ENCODE data around the gene GH1. TPM values are rescaled to one million over a fixed set of nuclear protein-coding genes. Genes with fewer than 3 reads are reported as not detected.
"Not testable (repeated sequence)": the region's sequence is repeated elsewhere in the genome, so short reads cannot be mapped to it uniquely, and the experiment has no call there.

The GH1 gene
- not detected for total RNA-seq
- under 1 TPM in 1 of 8 donors, not detected in 7; 0.18 TPM for polyA plus RNA-seq (ENCODE audit: insufficient read depth in 1 of 8, insufficient read length in 8 of 8, low replicate concordance in 1 of 8)
- long read RNA-seq, donor 1: 0 reads
- long read RNA-seq, donor 2: 0 reads
- long read RNA-seq, donor 3: 0 reads
- long read RNA-seq, donor 4: 0 reads
- long read RNA-seq, donor 5: 0 reads
- long read RNA-seq, donor 6: 0 reads
- long read RNA-seq, donor 7: 0 reads
- long read RNA-seq, donor 8: 0 reads
- long read RNA-seq, donor 9: 0 reads
- long read RNA-seq, donor 10: 0 reads
- long read RNA-seq, donor 11: 0 reads

GRCh38 chr17:63918789-63919305, at the start of gene GH1:
Gene GH1, minus strand, starts transcription at chr17:63918839. Its CDS starts 63 bp downstream, at chr17:63918776.
- H3K27me3 ChIP-seq (ENCODE audit: control insufficient read depth, insufficient read depth, low read length); DNase-seq; H3K27ac ChIP-seq (ENCODE audit: low read length); H3K9me3 ChIP-seq (replicated peaks; ENCODE audit: control insufficient read depth, low read depth, low read length); H3K4me3 ChIP-seq (ENCODE audit: low read length); H3K36me3 ChIP-seq (ENCODE audit: control insufficient read depth, insufficient read depth, low read length); H3K4me1 ChIP-seq (ENCODE audit: control insufficient read depth, insufficient read depth, low read length): not testable (repeated sequence)
- 67% methylated on average over 1 of the region's 10 CpGs for WGBS (ENCODE audit: insufficient coverage)

DNA sequence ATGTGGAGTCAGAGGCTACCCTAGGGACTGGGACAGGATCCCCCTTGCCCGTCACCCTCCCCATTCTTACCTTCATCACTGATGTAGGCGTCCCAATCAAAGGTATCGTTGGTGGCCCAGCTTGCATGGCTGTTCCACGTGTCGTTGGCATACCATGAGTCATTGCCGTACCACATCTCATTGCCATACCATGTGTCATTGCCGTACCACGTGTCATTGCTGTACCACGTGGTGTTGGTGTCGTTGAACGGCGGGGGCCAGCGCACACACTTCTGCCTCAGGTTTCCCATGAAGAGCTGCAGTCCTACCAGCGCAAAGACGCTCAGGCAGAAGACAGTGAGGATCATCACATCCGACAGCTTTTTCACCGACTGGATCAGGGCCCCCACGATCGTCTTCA, 49.3 kb upstream of the GH1 start:
- Histone ChIP-seq H3K27ac (ENCODE audit: low read length) (no peak overlapping the region), H3K9me3 (replicated peaks; ENCODE audit: control insufficient read depth, low read depth, low read length) (no peaks in the 10 kb centered on the region), H3K4me3 (ENCODE audit: low read length) (no peak overlapping the region), H3K27me3 (ENCODE audit: control insufficient read depth, insufficient read depth, low read length) (no peaks in the 10 kb centered on the region), H3K4me1 (ENCODE audit: control insufficient read depth, insufficient read depth, low read length) (peaks cover 12% of the 10 kb centered on the region), H3K36me3 (ENCODE audit: control insufficient read depth, insufficient read depth, low read length) (peaks cover 41% of the 10 kb centered on the region)
- WGBS (ENCODE audit: insufficient coverage): 94% methylated on average over 15 of the region's 19 CpGs
- no peak for DNase-seq

DNA sequence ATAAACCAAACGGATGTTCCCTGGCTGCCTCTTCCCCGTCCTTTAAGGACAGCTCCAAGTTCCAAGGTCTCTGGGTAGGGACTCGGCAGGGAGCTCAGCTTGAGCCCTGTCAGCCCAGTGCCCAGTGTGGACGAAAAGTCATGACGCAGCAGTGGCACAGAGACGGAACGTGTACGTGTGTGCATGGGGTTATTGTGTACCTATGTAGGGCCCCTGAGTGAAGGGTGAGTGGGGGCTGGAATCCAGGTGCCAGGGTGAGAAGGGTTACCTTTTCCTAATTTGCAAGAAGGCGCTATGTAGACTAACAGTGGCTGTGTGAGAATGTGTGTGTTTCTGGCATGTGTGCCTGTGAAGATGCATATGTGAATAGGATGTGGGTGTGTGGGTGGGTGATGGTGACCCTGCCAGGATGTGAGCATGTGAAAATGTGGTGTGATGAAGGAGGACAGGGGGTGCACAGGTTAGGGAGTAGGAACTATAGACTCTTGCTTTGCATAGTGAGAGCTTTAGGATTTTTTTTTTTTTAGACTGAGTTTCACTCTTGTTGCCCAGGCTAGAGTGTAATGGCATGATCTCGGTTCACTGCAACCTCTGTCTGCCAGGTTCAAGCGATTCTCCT, 48.1 kb upstream of the GH1 start:
- 80% methylated on average over 11 of the region's 11 CpGs for WGBS (ENCODE audit: insufficient coverage)
- Histone ChIP-seq H3K4me1 (ENCODE audit: control insufficient read depth, insufficient read depth, low read length) (peaks cover 22% of the 10 kb centered on the region), H3K4me3 (ENCODE audit: low read length) (no peak overlapping the region), H3K27ac (ENCODE audit: low read length) (no peak overlapping the region), H3K27me3 (ENCODE audit: control insufficient read depth, insufficient read depth, low read length) (no peaks in the 10 kb centered on the region), H3K9me3 (replicated peaks; ENCODE audit: control insufficient read depth, low read depth, low read length) (no peaks in the 10 kb centered on the region), H3K36me3 (ENCODE audit: control insufficient read depth, insufficient read depth, low read length) (peaks cover 37% of the 10 kb centered on the region)
- DNase-seq: no peak

DNA sequence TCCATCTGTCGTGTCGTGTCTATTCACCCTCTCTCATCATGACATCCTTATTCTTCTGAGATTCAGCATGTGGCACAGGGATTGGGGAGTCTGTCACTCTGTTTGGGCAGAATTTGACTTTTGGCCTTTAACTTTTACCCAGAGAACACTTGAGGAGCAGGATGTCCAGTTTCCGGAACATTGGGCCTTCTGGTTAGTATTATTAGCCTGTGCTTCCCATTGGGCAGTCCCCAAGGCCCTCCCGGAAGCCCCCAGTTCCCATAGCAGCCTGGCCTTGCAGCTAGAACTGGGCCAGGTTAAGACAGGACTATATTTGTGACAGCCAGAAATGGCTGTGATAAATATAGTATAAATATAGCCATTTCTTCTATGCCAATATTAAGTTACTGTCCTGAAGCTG, 44.5 kb upstream of the GH1 start:
- WGBS (ENCODE audit: insufficient coverage): no CpG with 5 or more reads among the region's 4 CpGs
- no peak overlapping the region for H3K4me3 ChIP-seq (ENCODE audit: low read length)
- peak; percentile 46 for DNase-seq
- H3K27me3 ChIP-seq (ENCODE audit: control insufficient read depth, insufficient read depth, low read length): no peaks in the 10 kb centered on the region
- H3K36me3 ChIP-seq (ENCODE audit: control insufficient read depth, insufficient read depth, low read length): peaks cover 30% of the 10 kb centered on the region
- H3K27ac ChIP-seq (ENCODE audit: low read length): peak overlapping the region; percentile 71
- peaks cover 50% of the 10 kb centered on the region for H3K4me1 ChIP-seq (ENCODE audit: control insufficient read depth, insufficient read depth, low read length)
- no peaks in the 10 kb centered on the region for H3K9me3 ChIP-seq (replicated peaks; ENCODE audit: control insufficient read depth, low read depth, low read length)

- no peak overlapping the region for H3K4me3 ChIP-seq (ENCODE audit: low read length)
- DNase-seq: no peak
- no peaks in the 10 kb centered on the region for H3K9me3 ChIP-seq (replicated peaks; ENCODE audit: control insufficient read depth, low read depth, low read length)
- H3K4me1 ChIP-seq (ENCODE audit: control insufficient read depth, insufficient read depth, low read length): peaks cover 53% of the 10 kb centered on the region
- H3K27ac ChIP-seq (ENCODE audit: low read length): no peak overlapping the region
- WGBS (ENCODE audit: insufficient coverage): 36% methylated on average over 3 of the region's 10 CpGs
- H3K36me3 ChIP-seq (ENCODE audit: control insufficient read depth, insufficient read depth, low read length): peaks cover 27% of the 10 kb centered on the region
- H3K27me3 ChIP-seq (ENCODE audit: control insufficient read depth, insufficient read depth, low read length): no peaks in the 10 kb centered on the region
Observed at GRCh38 chr17:63962298-63962744, 43.7 kb upstream of the GH1 start.

GRCh38 chr17:63961355-63962212, 42.9 kb upstream of the GH1 start:
- Histone ChIP-seq H3K4me3 (ENCODE audit: low read length) (no peak overlapping the region), H3K9me3 (replicated peaks; ENCODE audit: control insufficient read depth, low read depth, low read length) (no peaks in the 10 kb centered on the region), H3K27ac (ENCODE audit: low read length) (peak overlapping the region; percentile 7), H3K27me3 (ENCODE audit: control insufficient read depth, insufficient read depth, low read length) (no peaks in the 10 kb centered on the region), H3K36me3 (ENCODE audit: control insufficient read depth, insufficient read depth, low read length) (peaks cover 30% of the 10 kb centered on the region), H3K4me1 (ENCODE audit: control insufficient read depth, insufficient read depth, low read length) (peaks cover 60% of the 10 kb centered on the region)
- 8% methylated on average over 32 of the region's 37 CpGs for whole genome bisulfite sequencing (ENCODE audit: insufficient coverage)
- DNase-seq: peak; percentile 64

DNA sequence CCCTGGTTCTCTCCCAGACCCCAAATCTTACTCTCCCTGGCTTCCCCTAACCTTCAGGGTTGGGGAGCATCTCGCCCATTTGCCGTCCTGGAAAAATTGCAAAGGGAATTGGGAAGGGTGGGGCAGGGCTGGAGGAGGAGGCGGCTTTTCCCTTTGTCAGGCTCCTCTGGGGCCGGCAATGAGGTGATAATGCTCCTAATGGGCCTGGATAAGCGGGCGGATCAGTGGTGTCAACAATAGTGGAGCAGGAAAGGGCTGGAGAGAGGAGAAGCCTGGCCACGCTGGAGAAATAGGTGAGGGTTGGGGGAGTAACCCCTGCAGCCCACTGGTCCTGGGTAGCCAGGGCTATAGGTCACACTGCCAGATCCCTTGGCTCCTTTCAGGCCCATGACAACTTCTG, 41.8 kb upstream of the GH1 start:
- no peaks in the 10 kb centered on the region for H3K27me3 ChIP-seq (ENCODE audit: control insufficient read depth, insufficient read depth, low read length)
- H3K4me1 ChIP-seq (ENCODE audit: control insufficient read depth, insufficient read depth, low read length): peaks cover 68% of the 10 kb centered on the region
- H3K9me3 ChIP-seq (replicated peaks; ENCODE audit: control insufficient read depth, low read depth, low read length): no peaks in the 10 kb centered on the region
- peak overlapping the region; percentile 88 for H3K27ac ChIP-seq (ENCODE audit: low read length)
- WGBS (ENCODE audit: insufficient coverage): 28% methylated on average over 4 of the region's 7 CpGs
- peaks cover 33% of the 10 kb centered on the region for H3K36me3 ChIP-seq (ENCODE audit: control insufficient read depth, insufficient read depth, low read length)
- H3K4me3 ChIP-seq (ENCODE audit: low read length): no peak overlapping the region
- DNase-seq: no peak

DNA sequence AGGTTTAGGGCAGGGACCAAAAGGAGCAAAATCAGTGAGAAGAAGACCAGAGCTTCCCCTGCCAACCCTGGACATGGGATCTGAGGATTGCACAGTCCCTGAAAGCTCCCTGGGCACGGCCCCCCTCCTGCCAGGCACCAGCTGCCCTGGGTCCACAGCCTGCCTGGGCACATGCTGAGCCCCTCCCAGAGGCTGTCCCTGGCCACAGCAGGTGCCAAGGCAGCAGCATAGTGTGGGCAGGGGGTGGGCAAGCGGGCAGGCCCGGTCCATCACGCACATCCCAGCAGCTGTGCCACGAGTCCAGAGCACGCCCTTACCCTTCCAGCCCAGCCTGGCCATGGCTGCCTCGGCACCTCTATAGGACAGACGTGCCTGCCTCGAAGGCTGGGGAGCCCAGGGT, 41.4 kb upstream of the GH1 start:
- peak; percentile 82 for DNase-seq
- Histone ChIP-seq H3K4me3 (ENCODE audit: low read length) (no peak overlapping the region), H3K27me3 (ENCODE audit: control insufficient read depth, insufficient read depth, low read length) (no peaks in the 10 kb centered on the region), H3K27ac (ENCODE audit: low read length) (peak overlapping the region; percentile 88), H3K9me3 (replicated peaks; ENCODE audit: control insufficient read depth, low read depth, low read length) (no peaks in the 10 kb centered on the region), H3K4me1 (ENCODE audit: control insufficient read depth, insufficient read depth, low read length) (peaks cover 73% of the 10 kb centered on the region), H3K36me3 (ENCODE audit: control insufficient read depth, insufficient read depth, low read length) (peaks cover 37% of the 10 kb centered on the region)
- WGBS (ENCODE audit: insufficient coverage): 62% methylated on average over 6 of the region's 9 CpGs

GRCh38 chr17:63956296-63956920, 37.8 kb upstream of the GH1 start:
- 82% methylated on average over 4 of the region's 5 CpGs for WGBS (ENCODE audit: insufficient coverage)
- Histone ChIP-seq H3K36me3 (ENCODE audit: control insufficient read depth, insufficient read depth, low read length) (peaks cover 36% of the 10 kb centered on the region), H3K9me3 (replicated peaks; ENCODE audit: control insufficient read depth, low read depth, low read length) (no peaks in the 10 kb centered on the region), H3K27me3 (ENCODE audit: control insufficient read depth, insufficient read depth, low read length) (no peaks in the 10 kb centered on the region), H3K4me1 (ENCODE audit: control insufficient read depth, insufficient read depth, low read length) (peaks cover 63% of the 10 kb centered on the region), H3K4me3 (ENCODE audit: low read length) (no peak overlapping the region), H3K27ac (ENCODE audit: low read length) (peak overlapping the region; percentile 3)
- DNase-seq: no peak

All from muscle of leg (tissue), 16 donors.